ENCODE measurements around the gene XK. TPM values are rescaled to one million over a fixed set of nuclear protein-coding genes. Genes with fewer than 3 reads are reported as not detected.

Gene XK
- total and polyA plus RNA-seq, 9 of the 15 experiments (the other 6 are each of a cell fraction or from before 2014, with no cell fraction given): 4.0 to 21.6 (median 11.6) TPM

- TF ChIP-seq, protein P1, sequence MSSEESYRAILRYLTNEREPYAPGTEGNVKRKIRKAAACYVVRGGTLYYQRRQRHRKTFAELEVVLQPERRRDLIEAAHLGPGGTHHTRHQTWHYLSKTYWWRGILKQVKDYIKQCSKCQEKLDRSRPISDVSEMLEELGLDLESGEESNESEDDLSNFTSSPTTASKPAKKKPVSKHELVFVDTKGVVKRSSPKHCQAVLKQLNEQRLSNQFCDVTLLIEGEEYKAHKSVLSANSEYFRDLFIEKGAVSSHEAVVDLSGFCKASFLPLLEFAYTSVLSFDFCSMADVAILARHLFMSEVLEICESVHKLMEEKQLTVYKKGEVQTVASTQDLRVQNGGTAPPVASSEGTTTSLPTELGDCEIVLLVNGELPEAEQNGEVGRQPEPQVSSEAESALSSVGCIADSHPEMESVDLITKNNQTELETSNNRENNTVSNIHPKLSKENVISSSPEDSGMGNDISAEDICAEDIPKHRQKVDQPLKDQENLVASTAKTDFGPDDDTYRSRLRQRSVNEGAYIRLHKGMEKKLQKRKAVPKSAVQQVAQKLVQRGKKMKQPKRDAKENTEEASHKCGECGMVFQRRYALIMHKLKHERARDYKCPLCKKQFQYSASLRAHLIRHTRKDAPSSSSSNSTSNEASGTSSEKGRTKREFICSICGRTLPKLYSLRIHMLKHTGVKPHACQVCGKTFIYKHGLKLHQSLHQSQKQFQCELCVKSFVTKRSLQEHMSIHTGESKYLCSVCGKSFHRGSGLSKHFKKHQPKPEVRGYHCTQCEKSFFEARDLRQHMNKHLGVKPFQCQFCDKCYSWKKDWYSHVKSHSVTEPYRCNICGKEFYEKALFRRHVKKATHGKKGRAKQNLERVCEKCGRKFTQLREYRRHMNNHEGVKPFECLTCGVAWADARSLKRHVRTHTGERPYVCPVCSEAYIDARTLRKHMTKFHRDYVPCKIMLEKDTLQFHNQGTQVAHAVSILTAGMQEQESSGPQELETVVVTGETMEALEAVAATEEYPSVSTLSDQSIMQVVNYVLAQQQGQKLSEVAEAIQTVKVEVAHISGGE (CRISPR knock-in tag; IDR thresholded peaks at IDR 0.05): peak in 2 of 3 experiments; percentile 44 to 93; a peak in 2 of 6 replicates
- TF ChIP-seq, protein P2, sequence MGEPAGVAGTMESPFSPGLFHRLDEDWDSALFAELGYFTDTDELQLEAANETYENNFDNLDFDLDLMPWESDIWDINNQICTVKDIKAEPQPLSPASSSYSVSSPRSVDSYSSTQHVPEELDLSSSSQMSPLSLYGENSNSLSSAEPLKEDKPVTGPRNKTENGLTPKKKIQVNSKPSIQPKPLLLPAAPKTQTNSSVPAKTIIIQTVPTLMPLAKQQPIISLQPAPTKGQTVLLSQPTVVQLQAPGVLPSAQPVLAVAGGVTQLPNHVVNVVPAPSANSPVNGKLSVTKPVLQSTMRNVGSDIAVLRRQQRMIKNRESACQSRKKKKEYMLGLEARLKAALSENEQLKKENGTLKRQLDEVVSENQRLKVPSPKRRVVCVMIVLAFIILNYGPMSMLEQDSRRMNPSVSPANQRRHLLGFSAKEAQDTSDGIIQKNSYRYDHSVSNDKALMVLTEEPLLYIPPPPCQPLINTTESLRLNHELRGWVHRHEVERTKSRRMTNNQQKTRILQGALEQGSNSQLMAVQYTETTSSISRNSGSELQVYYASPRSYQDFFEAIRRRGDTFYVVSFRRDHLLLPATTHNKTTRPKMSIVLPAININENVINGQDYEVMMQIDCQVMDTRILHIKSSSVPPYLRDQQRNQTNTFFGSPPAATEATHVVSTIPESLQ (CRISPR knock-in tag; IDR thresholded peaks at IDR 0.05): no peak
- TF ChIP-seq, protein P3, sequence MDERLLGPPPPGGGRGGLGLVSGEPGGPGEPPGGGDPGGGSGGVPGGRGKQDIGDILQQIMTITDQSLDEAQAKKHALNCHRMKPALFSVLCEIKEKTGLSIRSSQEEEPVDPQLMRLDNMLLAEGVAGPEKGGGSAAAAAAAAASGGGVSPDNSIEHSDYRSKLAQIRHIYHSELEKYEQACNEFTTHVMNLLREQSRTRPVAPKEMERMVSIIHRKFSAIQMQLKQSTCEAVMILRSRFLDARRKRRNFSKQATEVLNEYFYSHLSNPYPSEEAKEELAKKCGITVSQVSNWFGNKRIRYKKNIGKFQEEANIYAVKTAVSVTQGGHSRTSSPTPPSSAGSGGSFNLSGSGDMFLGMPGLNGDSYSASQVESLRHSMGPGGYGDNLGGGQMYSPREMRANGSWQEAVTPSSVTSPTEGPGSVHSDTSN (CRISPR knock-in tag; IDR thresholded peaks at IDR 0.05; ENCODE audit: low read depth): no peak
- TF ChIP-seq, protein P3 (tag; conservative IDR thresholded peaks at IDR 0.05; ENCODE audit: low read depth): peak; percentile 32; the same call in 1 of the 2 replicates
- TF ChIP-seq ESRRA (IDR thresholded peaks at IDR 0.05; ENCODE audit: borderline replicate concordance, low read depth) (peak; percentile 70; the same call in 1 of the 2 replicates), EHMT2 (IDR thresholded peaks at IDR 0.05) (0 out of 2 replicates have a peak, but pooled peaks have one; percentile 47), ARNT (IDR thresholded peaks at IDR 0.05) (no peak), MTA2 (IDR thresholded peaks at IDR 0.05; ENCODE audit: low read depth) (no peak), ZNF354B (CRISPR knock-in tag; IDR thresholded peaks at IDR 0.05) (no peak)
Measured at GRCh38 chrX:37755025-37755424, 69.4 kb downstream of the XK start (continued).

Data from K562 (cell line).